HCT116 (cell line): Measurements from ENCODE around the gene BEST4. TPM values are rescaled to one million over a fixed set of nuclear protein-coding genes. Genes with fewer than 3 reads are reported as not detected.
A peak's percentile ranks its signal among the peaks of the same experiment; 100 is the strongest.

Experiments used
- ATAC-seq: fragments of 200-7000 bp; cut with Tn5 transposase; 2 replicates; pipeline ENCODE4 v1.9.1; 2020; ENCODE audit warnings: mild to moderate bottlenecking, moderate library complexity
- BruUV-seq: library from RNA; stranded (reverse); fragments of 400-500 nt; replicated peaks from 2 replicates; lab custom pipeline; 2021; lab: Mats Ljungman, UMichigan
- CTCF ChIA-PET: fragments of 300-600 bp; sonication (Branson Sonifier 250); formaldehyde crosslinking; loops from one replicate; lab custom pipeline; 2021; ENCODE audit warnings: antibody characterized with exemption; lab: Charles Lee
- POLR2A ChIA-PET: fragments of 300-600, 350-600 bp; sonication (Branson Sonifier 250); formaldehyde crosslinking; loops from one replicate; lab custom pipeline; 2021; ENCODE audit warnings: antibody characterized with exemption; lab: Charles Lee
- RAD21 ChIA-PET, 2 experiments: fragments of 300-600 bp; sonication (Branson Sonifier 250); formaldehyde crosslinking; loops; one replicate each; lab custom pipeline; 2023; ENCODE audit warnings: low total read pairs in 2 of 2; ENCODE audit not compliant: uncharacterized antibody in 2 of 2, unreplicated experiment in 2 of 2, low non-redundant PET in 1 of 2; lab: Charles Lee
- DNase-seq: peaks from one replicate; pipeline ENCODE4 v3.0.0-alpha.2; 2010; ENCODE audit warnings: low read depth, low spot score
- H2AFZ ChIP-seq: fragments of 200-600 bp; shearing (Covaris generic), sonication (generic); 2 replicates; pipeline ENCODE4 v1.6.1; 2017; ENCODE audit warnings: low read depth, mixed run types, mixed read lengths, antibody characterized with exemption, low read length; ENCODE audit not compliant: poor library complexity, severe bottlenecking
- H3K27ac ChIP-seq: 2 replicates; pipeline ENCODE4 v1.5.1; 2012; ENCODE audit warnings: low read depth, low read length
- H3K27me3 ChIP-seq: fragments of 200-600 bp; sonication (generic); 2 replicates; pipeline ENCODE4 v1.6.1; 2016; ENCODE audit warnings: mixed run types, low read length, mixed read lengths; ENCODE audit not compliant: insufficient read depth
- H3K36me3 ChIP-seq, 2 experiments: fragments of 200-500 bp in 1 of 2; fragments of 200-600 bp in 1 of 2; sonication (Bioruptor generic) in 1 of 2; sonication (generic) in 1 of 2; 2 replicates each; pipeline versions ENCODE4 v1.5.1 to v1.6.1; 2014 to 2016; ENCODE audit warnings: low read length in 2 of 2, inconsistent platforms in 1 of 2, mixed read lengths in 1 of 2, mixed run types in 1 of 2; ENCODE audit not compliant: insufficient read depth in 2 of 2, control insufficient read depth in 1 of 2
- H3K4me1 ChIP-seq, 2 experiments: fragments of 200-600 bp in 1 of 2; sonication (generic) in 1 of 2; 2 replicates each; pipeline versions ENCODE4 v1.5.1 to v1.6.1; 2012 to 2017; ENCODE audit warnings: low read length in 2 of 2, inconsistent platforms in 1 of 2, mild to moderate bottlenecking in 1 of 2, mixed read lengths in 1 of 2, mixed run types in 1 of 2, moderate library complexity in 1 of 2; ENCODE audit not compliant: insufficient read depth in 2 of 2, control insufficient read depth in 1 of 2
- H3K4me2 ChIP-seq: fragments of 200-600 bp; sonication (generic); 2 replicates; pipeline ENCODE4 v1.6.1; 2017; ENCODE audit warnings: mixed run types, low read length, mixed read lengths
- H3K4me3 ChIP-seq, 2 experiments: fragments of 200-600 bp in 1 of 2; sonication (generic) in 1 of 2; replicated peaks in 1 of 2; 2 replicates each; pipeline ENCODE4 v1.5.1; 2011 to 2016; ENCODE audit warnings: low read length in 2 of 2, control low read depth in 1 of 2, low read depth in 1 of 2, mild to moderate bottlenecking in 1 of 2, mixed read lengths in 1 of 2, mixed run types in 1 of 2
- H3K79me2 ChIP-seq: fragments of 200-600 bp; sonication (generic); 2 replicates; pipeline ENCODE4 v1.6.1; 2017; ENCODE audit warnings: mild to moderate bottlenecking, mixed run types, low read length, moderate library complexity, mixed read lengths; ENCODE audit not compliant: insufficient read depth
- H3K9ac ChIP-seq: fragments of 200-600 bp; sonication (generic); 2 replicates; pipeline ENCODE4 v1.6.1; 2016; ENCODE audit warnings: low read length, mixed read lengths
- H3K9me2 ChIP-seq: fragments of 200-600 bp; sonication (generic), shearing (Covaris generic); 2 replicates; pipeline ENCODE4 v1.6.1; 2017; ENCODE audit warnings: mixed run types, mild to moderate bottlenecking, moderate library complexity; ENCODE audit not compliant: insufficient read depth
- H3K9me3 ChIP-seq, 2 experiments: fragments of 200-500 bp in 1 of 2; fragments of 200-600 bp in 1 of 2; sonication (Bioruptor generic) in 1 of 2; sonication (generic) in 1 of 2; 2 replicates each; pipeline ENCODE4 v1.6.1; 2014 to 2017; ENCODE audit warnings: low read length in 2 of 2, mixed read lengths in 2 of 2, inconsistent platforms in 1 of 2, low read depth in 1 of 2, mild to moderate bottlenecking in 1 of 2, mixed run types in 1 of 2, moderate library complexity in 1 of 2; ENCODE audit not compliant: control insufficient read depth in 1 of 2, insufficient read depth in 1 of 2
- H4K20me1 ChIP-seq: fragments of 200-600 bp; sonication (generic), shearing (Covaris generic); 2 replicates; pipeline ENCODE4 v1.6.1; 2017; ENCODE audit warnings: mixed run types, mild to moderate bottlenecking, moderate library complexity; ENCODE audit not compliant: insufficient read depth
- CBX3 ChIP-seq: IDR thresholded peaks from 2 replicates; pipeline ENCODE4 v1.6.1; 2012; ENCODE audit warnings: low read depth
- EGR1 ChIP-seq: IDR thresholded peaks from 2 replicates; pipeline ENCODE4 v1.6.1; 2012; ENCODE audit warnings: low read depth
- ELF1 ChIP-seq: IDR thresholded peaks from 2 replicates; pipeline ENCODE4 v1.6.1; 2012; ENCODE audit warnings: low read depth, borderline replicate concordance
- EZH2 ChIP-seq: fragments of 200-600 bp; sonication (generic); IDR thresholded peaks from 2 replicates; pipeline ENCODE4 v1.6.1; 2017; ENCODE audit warnings: antibody characterized with exemption, mixed run types
- EZH2phosphoT487 ChIP-seq: fragments of 200-600 bp; IDR thresholded peaks from 2 replicates; pipeline ENCODE4 v1.6.1; 2018; ENCODE audit warnings: antibody characterized with exemption, borderline replicate concordance
- JUND ChIP-seq: IDR thresholded peaks from 2 replicates; pipeline ENCODE4 v1.6.1; 2012
- POLR2A ChIP-seq: IDR thresholded peaks from 2 replicates; pipeline ENCODE4 v1.7.0; 2011; ENCODE audit warnings: borderline replicate concordance; ENCODE audit not compliant: insufficient read depth, insufficient read length; ENCODE audit errors: extremely low read depth
- POLR2AphosphoS5 ChIP-seq: IDR thresholded peaks from 2 replicates; pipeline ENCODE4 v1.6.1; 2011; ENCODE audit warnings: mild to moderate bottlenecking, low read depth, low read length, moderate library complexity
- SRF ChIP-seq: IDR thresholded peaks from 2 replicates; pipeline ENCODE4 v1.6.1; 2012; ENCODE audit warnings: low read depth
- TCF7L2 ChIP-seq: IDR thresholded peaks from 2 replicates; pipeline ENCODE4 v1.7.0; 2011; ENCODE audit warnings: borderline replicate concordance, inconsistent platforms; ENCODE audit not compliant: insufficient read depth, insufficient read length; ENCODE audit errors: extremely low read depth
- ZFX ChIP-seq: fragments of 450-650 bp; IDR thresholded peaks from 2 replicates; pipeline ENCODE4 v1.6.1; 2017
- ZNF274 ChIP-seq: fragments of 200-500 bp; sonication (Bioruptor generic); IDR thresholded peaks from 2 replicates; pipeline ENCODE4 v1.6.1; 2014; ENCODE audit warnings: mild to moderate bottlenecking, low read depth, low read length, inconsistent platforms
- intact Hi-C: fragments of 100-400 bp; cut with micrococcal nuclease; formaldehyde crosslinking; loops from 2 replicates; pipeline ENCODE4 v1.10.0; 2022
- total RNA-seq: library from RNA; stranded (reverse); gene quantifications from one replicate; pipeline ENCODE4 v1.2.1, GENCODE V29; 2021; ENCODE audit not compliant: unreplicated experiment
- TF ChIP-seq, protein P1 (sequence below): IDR thresholded peaks from 2 replicates; pipeline ENCODE4 v1.6.1; 2011; ENCODE audit warnings: mild to moderate bottlenecking, low read length, moderate library complexity; ENCODE audit not compliant: insufficient replicate concordance; ENCODE audit errors: extremely low read depth
- TF ChIP-seq, protein P2 (sequence below): IDR thresholded peaks from 2 replicates; pipeline ENCODE4 v1.6.1; 2012

BEST4 gene
- total RNA-seq, 1 experiment from 2014 or later = 0.52 TPM

DNA sequence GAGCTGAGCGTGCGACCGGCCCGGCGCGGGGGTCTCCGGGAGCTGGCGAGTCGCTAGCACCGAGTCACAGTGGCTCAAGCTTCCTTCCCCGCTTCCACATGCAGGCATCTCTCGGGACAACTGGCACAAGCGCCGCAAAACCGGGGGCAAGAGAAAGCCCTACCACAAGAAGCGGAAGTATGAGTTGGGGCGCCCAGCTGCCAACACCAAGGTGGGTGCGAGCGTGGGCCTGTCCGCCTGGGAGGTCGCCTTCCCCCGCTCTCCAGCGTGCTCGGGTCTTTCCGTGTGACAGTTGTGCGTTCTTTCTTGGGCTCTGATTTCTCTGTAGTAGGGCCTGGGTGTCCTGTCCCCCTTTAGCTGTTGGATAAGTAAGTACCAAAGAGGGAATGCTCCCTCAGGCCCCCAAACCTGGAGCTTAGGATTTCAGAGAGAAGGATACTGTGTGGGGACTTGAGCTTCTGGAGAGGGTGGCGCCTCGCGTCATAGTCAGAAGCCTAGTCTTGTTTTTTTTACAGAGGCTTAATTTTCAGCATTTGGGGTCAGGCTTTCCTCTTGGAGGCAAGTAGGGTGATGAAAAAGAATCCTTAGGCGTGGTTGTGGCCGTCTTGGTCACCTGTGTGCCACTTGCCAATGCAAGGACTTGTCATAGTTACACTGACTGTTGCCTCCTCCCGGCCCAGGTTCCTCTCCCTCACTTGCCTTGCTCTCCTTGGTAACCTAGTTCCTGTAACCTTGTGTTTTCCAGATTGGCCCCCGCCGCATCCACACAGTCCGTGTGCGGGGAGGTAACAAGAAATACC, 11.8 kb downstream of the BEST4 start:
- TF ChIP-seq EGR1 = no peak
- TF ChIP-seq ZFX = peak; percentile 59; the same call in 1 of the 2 replicates
- TF ChIP-seq, all 23 proteins: peak for 1
- Histone ChIP-seq H3K4me2 (peak overlapping the region; percentile 99), H2AFZ (no peak overlapping the region), H3K27me3 (no peaks in the 10 kb centered on the region), H3K4me1 (peaks cover 10 to 24% of the 10 kb centered on the region in 2 experiments), H3K79me2 (peaks cover 43% of the 10 kb centered on the region), H3K9ac (peak overlapping the region; percentile 100), H3K27ac (peak overlapping the region; percentile 86), H3K36me3 (peaks cover 28 to 44% of the 10 kb centered on the region in 2 experiments), H3K4me3 (peak overlapping the region; percentile 92 to 99), H3K9me3 (no peaks in the 10 kb centered on the region), H4K20me1 (peaks cover 18% of the 10 kb centered on the region; the same call in 1 of the 2 replicates), H3K9me2 (no peaks in the 10 kb centered on the region)
- ChIA-PET RAD21 (no interaction called here), CTCF (interaction anchor here (1.6 kb wide), 2 partner anchors 45 to 55 kb away, joined by 3 read pairs; partner anchors contain the start of gene RNU5D-1), POLR2A (interaction anchor here (0.7 to 3.5 kb wide), 11 partner anchors 9 to 54 kb away, joined by 3 to 39 read pairs (median 10); partner anchors contain the start of genes DYNLT4, PLK3 and RNU5D-1)
- ATAC-seq (peak; percentile 4; the same call in 1 of the 2 replicates), DNase-seq (no peak)
- TSS peak; percentile 62 for BruUV-seq
- intact Hi-C loops = loop anchor here (1.0 kb wide), 1 partner anchor 45 kb away; the partner anchor contains the start of gene RNU5D-1

DNA sequence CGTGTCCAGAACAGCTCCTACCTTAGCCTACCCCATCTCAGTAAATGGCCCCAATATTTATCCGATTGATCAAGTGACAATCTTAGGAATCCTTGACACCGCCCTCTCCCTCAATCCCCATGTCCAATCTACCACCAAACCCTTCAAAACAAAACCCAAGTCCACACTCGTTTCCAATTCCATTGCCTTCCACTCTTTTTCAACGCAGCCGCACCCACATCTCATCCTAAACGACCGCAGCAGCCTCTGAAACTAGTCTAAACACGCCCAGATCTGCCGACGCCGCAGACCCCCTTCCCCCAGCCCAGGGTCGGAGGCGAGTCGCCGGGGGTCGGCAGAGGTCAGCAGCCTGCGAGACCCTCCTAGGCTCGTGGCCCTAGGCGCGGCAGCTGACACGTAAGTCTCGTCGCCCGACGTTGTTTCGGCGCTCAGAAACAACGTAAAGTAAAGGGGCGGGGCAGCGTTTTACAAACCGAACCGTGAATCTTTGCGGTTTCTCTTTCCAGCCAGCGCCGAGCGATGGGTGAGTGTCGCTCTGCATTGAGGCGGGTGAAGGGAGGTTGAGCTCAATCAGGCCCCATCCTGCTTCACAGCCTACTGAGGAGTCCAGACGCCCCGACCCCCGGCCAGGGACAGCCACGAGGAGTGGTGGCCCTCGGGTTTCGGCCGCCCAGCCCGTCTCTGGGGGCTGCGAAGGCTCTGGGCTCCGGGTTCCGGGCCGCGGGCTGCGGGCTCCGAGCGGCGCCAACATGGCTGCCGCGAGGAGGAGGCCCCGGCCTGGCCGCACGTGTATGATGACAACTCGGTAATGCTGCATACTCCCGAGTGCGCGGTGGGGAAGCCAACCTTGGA, 12.7 kb downstream of the BEST4 start, which contains the start of gene RPS8:
Gene RPS8 (plus strand): TSS at position 463 of the 852 bp plus-strand sequence. CDS start 57 bp downstream, at position 520.
- DNase-seq = peak; percentile 85
- POLR2A ChIA-PET = interaction anchor here (0.7 to 3.5 kb wide), 15 partner anchors 8 to 725 kb away, joined by 3 to 39 read pairs (median 9); partner anchors contain the start of genes CCDC163, DYNLT4, MMACHC and MUTYH
- intact Hi-C loops = loop anchor here (1.0 kb wide), 1 partner anchor 44 kb away; the partner anchor contains the start of gene RNU5D-1
- Histone ChIP-seq H3K9me3 (no peaks in the 10 kb centered on the region), H3K36me3 (peaks cover 26 to 41% of the 10 kb centered on the region in 2 experiments), H3K79me2 (peaks cover 43% of the 10 kb centered on the region), H3K27me3 (no peaks in the 10 kb centered on the region), H4K20me1 (peaks cover 18% of the 10 kb centered on the region; the same call in 1 of the 2 replicates), H3K4me1 (peaks cover 10 to 24% of the 10 kb centered on the region in 2 experiments), H3K4me3 (peak within 1 kb of the TSS; percentile 92 to 99), H3K4me2 (peak within 1 kb of the TSS; percentile 99), H3K9ac (peak within 1 kb of the TSS; percentile 100), H3K27ac (peak within 1 kb of the TSS; percentile 86), H3K9me2 (no peaks in the 10 kb centered on the region), H2AFZ (no peak within 1 kb of the TSS)
- peak; percentile 76 for ATAC-seq
- RAD21 ChIA-PET = no interaction called here
- TSS peak; percentile 97 for BruUV-seq
- CTCF ChIA-PET = interaction anchor here (1.1 to 1.6 kb wide), 3 partner anchors 13 to 54 kb away, joined by 3 read pairs; partner anchors contain the start of genes BEST4 and RNU5D-1
- TF ChIP-seq, protein P1, sequence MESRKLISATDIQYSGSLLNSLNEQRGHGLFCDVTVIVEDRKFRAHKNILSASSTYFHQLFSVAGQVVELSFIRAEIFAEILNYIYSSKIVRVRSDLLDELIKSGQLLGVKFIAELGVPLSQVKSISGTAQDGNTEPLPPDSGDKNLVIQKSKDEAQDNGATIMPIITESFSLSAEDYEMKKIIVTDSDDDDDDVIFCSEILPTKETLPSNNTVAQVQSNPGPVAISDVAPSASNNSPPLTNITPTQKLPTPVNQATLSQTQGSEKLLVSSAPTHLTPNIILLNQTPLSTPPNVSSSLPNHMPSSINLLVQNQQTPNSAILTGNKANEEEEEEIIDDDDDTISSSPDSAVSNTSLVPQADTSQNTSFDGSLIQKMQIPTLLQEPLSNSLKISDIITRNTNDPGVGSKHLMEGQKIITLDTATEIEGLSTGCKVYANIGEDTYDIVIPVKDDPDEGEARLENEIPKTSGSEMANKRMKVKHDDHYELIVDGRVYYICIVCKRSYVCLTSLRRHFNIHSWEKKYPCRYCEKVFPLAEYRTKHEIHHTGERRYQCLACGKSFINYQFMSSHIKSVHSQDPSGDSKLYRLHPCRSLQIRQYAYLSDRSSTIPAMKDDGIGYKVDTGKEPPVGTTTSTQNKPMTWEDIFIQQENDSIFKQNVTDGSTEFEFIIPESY = no peak
- TF ChIP-seq EZH2 (no peak), TCF7L2 (no peak), CBX3 (no peak), EZH2phosphoT487 (no peak), SRF (peak; percentile 96), ZFX (peak; percentile 91; the same call in 1 of the 2 replicates), POLR2AphosphoS5 (peak; percentile 99), ELF1 (no peak), POLR2A (peak; percentile 97), JUND (no peak), ZNF274 (no peak), EGR1 (no peak)
- TF ChIP-seq, protein P2, sequence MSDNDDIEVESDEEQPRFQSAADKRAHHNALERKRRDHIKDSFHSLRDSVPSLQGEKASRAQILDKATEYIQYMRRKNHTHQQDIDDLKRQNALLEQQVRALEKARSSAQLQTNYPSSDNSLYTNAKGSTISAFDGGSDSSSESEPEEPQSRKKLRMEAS = peak; percentile 99
